ENCODE data around the gene TST. TPM values are rescaled to one million over a fixed set of nuclear protein-coding genes. Genes with fewer than 3 reads are reported as not detected.

The TST gene
- polyA plus RNA-seq, 1 donor (not counting 4 experiments of a cell fraction or from before 2014, with no cell fraction given): 19.9 TPM

- TF ChIP-seq, protein P1, sequence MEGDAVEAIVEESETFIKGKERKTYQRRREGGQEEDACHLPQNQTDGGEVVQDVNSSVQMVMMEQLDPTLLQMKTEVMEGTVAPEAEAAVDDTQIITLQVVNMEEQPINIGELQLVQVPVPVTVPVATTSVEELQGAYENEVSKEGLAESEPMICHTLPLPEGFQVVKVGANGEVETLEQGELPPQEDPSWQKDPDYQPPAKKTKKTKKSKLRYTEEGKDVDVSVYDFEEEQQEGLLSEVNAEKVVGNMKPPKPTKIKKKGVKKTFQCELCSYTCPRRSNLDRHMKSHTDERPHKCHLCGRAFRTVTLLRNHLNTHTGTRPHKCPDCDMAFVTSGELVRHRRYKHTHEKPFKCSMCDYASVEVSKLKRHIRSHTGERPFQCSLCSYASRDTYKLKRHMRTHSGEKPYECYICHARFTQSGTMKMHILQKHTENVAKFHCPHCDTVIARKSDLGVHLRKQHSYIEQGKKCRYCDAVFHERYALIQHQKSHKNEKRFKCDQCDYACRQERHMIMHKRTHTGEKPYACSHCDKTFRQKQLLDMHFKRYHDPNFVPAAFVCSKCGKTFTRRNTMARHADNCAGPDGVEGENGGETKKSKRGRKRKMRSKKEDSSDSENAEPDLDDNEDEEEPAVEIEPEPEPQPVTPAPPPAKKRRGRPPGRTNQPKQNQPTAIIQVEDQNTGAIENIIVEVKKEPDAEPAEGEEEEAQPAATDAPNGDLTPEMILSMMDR (optimal IDR thresholded peaks at IDR 0.05 in 1 of 3, IDR thresholded peaks at IDR 0.05 in 1 of 3, conservative IDR thresholded peaks at IDR 0.05 in 1 of 3; ENCODE audit: extremely low read depth in 1 of 3, insufficient read depth in 2 of 3, low read length in 3 of 3): no peak
- TF ChIP-seq EZH2 (IDR thresholded peaks at IDR 0.05; ENCODE audit: low read length): no peak
- no peak overlapping the region for H2AFZ ChIP-seq (ENCODE audit: control insufficient read depth, low read length)
- FAIRE-seq (no peak), DNase-seq (ENCODE audit: low read depth, low spot score) (no peak)
- no peak overlapping the region for H3K9ac ChIP-seq (ENCODE audit: control insufficient read depth, extremely low read depth, insufficient read depth, low read length)
- no peak overlapping the region for H3K4me2 ChIP-seq (ENCODE audit: control insufficient read depth, extremely low read depth, insufficient read depth, low read depth, low read length)
- no peaks in the 10 kb centered on the region for H3K36me3 ChIP-seq (ENCODE audit: control insufficient read depth in 2 of 2, extremely low read depth in 1 of 2, insufficient read depth in 2 of 2, low read length in 2 of 2)
- H3K4me1 ChIP-seq (ENCODE audit: control insufficient read depth, extremely low read depth, insufficient read depth, low read length): no peaks in the 10 kb centered on the region
- peaks cover 8% of the 10 kb centered on the region for H3K27me3 ChIP-seq (ENCODE audit: control insufficient read depth, extremely low read depth, insufficient read depth, low read length)
- no peaks in the 10 kb centered on the region for H3K9me1 ChIP-seq (ENCODE audit: control insufficient read depth, extremely low read depth, insufficient read depth, low read length)
- dilution Hi-C loops (cut with MboI; ENCODE audit: extremely low pct_ligation_motif_present, low sequenced_read_pairs): no loop called here
- H3K4me3 ChIP-seq (ENCODE audit: control insufficient read depth in 2 of 3, extremely low read depth in 1 of 3, insufficient read depth in 2 of 3, low read depth in 1 of 3, low read length in 3 of 3): no peak overlapping the region
- no peak overlapping the region for H3K27ac ChIP-seq (ENCODE audit: control insufficient read depth, insufficient read depth, low read length)
- H3K9me3 ChIP-seq (ENCODE audit: control insufficient read depth, low read depth, low read length): no peaks in the 10 kb centered on the region
- H3K79me2 ChIP-seq (ENCODE audit: control insufficient read depth, insufficient read depth, low read length): no peaks in the 10 kb centered on the region
- no peaks in the 10 kb centered on the region for H4K20me1 ChIP-seq (ENCODE audit: control insufficient read depth, extremely low read depth, insufficient read depth, low read length)
These were observed 7.8 kb downstream of the TST start for GRCh38 chr22:37011472-37011871.

GRCh38 chr22:37010976-37011375 is 8.3 kb downstream of the TST start:
- no peak for TF ChIP-seq EZH2 (IDR thresholded peaks at IDR 0.05; ENCODE audit: low read length)
- TF ChIP-seq, protein P1 (optimal IDR thresholded peaks at IDR 0.05 in 1 of 3, IDR thresholded peaks at IDR 0.05 in 1 of 3, conservative IDR thresholded peaks at IDR 0.05 in 1 of 3; ENCODE audit: extremely low read depth in 1 of 3, insufficient read depth in 2 of 3, low read length in 3 of 3): no peak
- H3K9me1 ChIP-seq (ENCODE audit: control insufficient read depth, extremely low read depth, insufficient read depth, low read length): no peaks in the 10 kb centered on the region
- H3K79me2 ChIP-seq (ENCODE audit: control insufficient read depth, insufficient read depth, low read length): no peaks in the 10 kb centered on the region
- H2AFZ ChIP-seq (ENCODE audit: control insufficient read depth, low read length): no peak overlapping the region
- H3K27me3 ChIP-seq (ENCODE audit: control insufficient read depth, extremely low read depth, insufficient read depth, low read length): peaks cover 12% of the 10 kb centered on the region
- H3K27ac ChIP-seq (ENCODE audit: control insufficient read depth, insufficient read depth, low read length): no peak overlapping the region
- no peak overlapping the region for H3K4me2 ChIP-seq (ENCODE audit: control insufficient read depth, extremely low read depth, insufficient read depth, low read depth, low read length)
- dilution Hi-C loops (cut with MboI; ENCODE audit: extremely low pct_ligation_motif_present, low sequenced_read_pairs): no loop called here
- no peak overlapping the region for H3K9ac ChIP-seq (ENCODE audit: control insufficient read depth, extremely low read depth, insufficient read depth, low read length)
- no peaks in the 10 kb centered on the region for H3K4me1 ChIP-seq (ENCODE audit: control insufficient read depth, extremely low read depth, insufficient read depth, low read length)
- H3K9me3 ChIP-seq (ENCODE audit: control insufficient read depth, low read depth, low read length): no peaks in the 10 kb centered on the region
- FAIRE-seq: no peak
- no peak overlapping the region for H3K4me3 ChIP-seq (ENCODE audit: control insufficient read depth in 2 of 3, extremely low read depth in 1 of 3, insufficient read depth in 2 of 3, low read depth in 1 of 3, low read length in 3 of 3)
- no peaks in the 10 kb centered on the region for H3K36me3 ChIP-seq (ENCODE audit: control insufficient read depth in 2 of 2, extremely low read depth in 1 of 2, insufficient read depth in 2 of 2, low read length in 2 of 2)
- H4K20me1 ChIP-seq (ENCODE audit: control insufficient read depth, extremely low read depth, insufficient read depth, low read length): no peaks in the 10 kb centered on the region
- no peak for DNase-seq (ENCODE audit: low read depth, low spot score)
